ENCODE results near the gene TRIP10. TPM values are rescaled to one million over a fixed set of nuclear protein-coding genes. Genes with fewer than 3 reads are reported as not detected.

TRIP10 gene
- total RNA-seq, 1 donor from 2014 or later, result 50.5 TPM

GRCh38 chr19:6711078-6711361 is 28.5 kb upstream of the TRIP10 start:
- no peak for DNase-seq (ENCODE audit: low read depth, low spot score)

DNA sequence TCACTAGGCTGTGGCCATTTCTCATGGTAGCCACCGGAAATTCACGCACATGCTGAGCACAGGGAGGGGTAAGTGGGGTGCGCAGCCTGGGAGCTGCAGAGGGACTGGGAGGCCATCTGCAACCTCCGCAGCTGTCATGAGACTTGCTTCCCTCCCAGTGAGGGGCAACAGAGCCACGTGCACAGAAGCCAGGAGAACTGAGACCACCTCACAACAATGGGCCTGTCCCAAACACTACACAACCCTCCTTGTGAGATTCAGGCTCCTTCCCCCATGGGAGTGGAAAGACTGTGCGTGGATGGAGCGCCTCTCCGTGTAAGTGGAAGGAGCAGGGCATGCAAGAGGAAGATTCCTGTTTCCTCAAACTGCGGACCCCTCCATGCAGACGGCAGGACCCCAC is 27.9 kb upstream of the TRIP10 start:
- no peak for DNase-seq (ENCODE audit: low read depth, low spot score)

GRCh38 chr19:6712231-6712630 is 27.2 kb upstream of the TRIP10 start:
- no peak for DNase-seq (ENCODE audit: low read depth, low spot score)

DNA sequence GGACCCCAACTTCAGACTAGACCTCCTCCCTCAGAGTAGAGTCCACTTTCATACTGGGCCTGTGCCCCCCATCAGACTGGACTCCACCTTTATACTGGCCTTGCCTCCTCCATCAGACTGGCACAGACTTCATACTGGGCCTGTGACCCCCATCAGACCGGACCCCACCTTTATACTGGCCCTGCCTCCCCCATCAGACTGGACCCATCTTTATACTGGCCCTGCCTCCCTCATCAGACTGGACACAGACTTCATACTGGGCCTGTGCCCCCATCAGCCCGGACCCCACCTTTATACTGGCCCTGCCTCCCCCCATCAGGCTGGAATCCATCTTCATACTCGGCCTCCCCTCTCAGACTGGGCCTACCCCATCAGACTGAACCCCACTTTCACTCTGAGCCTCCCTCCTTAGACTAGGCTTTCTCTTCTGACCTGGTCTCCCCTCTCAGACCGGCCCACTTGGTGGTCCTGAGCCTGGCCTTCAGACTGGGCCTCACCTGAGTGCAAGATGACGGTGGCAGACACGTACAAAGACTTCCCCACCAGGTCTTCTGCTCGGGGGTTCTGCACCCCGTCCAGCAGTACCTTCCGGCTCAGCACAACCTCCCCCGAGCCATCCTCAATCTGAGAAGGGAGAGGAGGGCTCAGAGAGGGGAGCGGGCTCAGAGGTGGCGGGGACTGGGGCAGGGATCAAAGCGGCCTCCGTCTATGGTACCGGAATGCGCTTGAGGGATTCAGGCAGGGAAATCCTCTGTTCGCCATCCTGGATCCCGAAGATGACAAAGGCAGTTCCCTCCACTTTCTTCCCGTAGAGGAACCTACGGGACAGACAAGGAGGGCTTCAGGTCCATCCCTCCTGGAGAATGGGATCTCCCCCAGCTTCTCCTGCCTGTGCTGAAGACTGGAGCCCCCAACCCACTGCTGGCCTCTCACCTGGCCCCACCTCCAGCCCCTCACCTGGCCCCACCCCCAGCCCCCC is 26.5 kb upstream of the TRIP10 start:
- DNase-seq (ENCODE audit: low read depth, low spot score), result no peak

DNA sequence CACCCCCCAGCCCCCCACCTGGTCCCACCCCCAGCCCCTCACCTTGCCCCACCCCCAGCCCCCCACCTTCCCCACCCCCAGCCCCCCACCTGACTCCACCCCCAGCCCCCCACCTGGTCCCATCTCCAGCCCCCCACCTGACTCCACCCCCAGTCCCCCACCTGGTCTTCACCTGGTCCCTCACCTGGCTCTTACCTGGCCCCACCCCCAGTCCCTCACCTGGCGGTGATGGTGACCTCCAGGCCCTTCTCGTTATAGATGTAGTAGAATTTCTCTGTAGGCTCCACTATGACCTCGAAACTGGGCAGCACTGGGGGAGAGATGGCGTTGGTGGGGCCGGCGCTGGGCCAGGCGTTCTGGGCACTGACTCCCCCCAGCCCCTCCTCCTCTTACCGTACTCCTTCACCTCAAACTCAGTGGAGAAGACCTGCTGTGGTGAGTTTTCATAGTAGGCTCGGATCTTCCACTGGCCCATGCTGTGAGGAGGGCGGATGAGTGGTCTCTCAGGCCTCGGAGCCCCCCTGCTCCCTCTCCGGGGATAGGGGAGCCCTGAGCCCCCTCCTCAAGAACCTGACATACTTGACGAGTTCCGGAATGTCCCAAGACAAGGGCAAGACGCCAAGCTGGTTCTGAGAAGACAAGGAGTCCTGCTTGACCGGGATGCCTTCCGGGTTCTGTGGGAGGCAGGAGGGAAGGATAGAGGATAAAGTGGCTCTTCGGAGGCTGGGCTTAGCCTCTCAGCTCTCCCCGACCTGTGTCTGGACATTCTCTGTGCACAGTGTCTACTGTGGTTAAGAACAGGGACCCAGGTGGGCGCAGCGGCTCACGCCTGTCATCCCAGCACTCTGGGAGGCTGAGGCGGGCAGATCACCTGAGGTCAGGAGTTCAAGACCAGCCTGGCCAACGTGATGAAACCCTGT is 25.4 kb upstream of the TRIP10 start:
- DNase-seq (ENCODE audit: low read depth, low spot score), result no peak

GRCh38 chr19:6714749-6715555 is 24.5 kb upstream of the TRIP10 start:
- no peak for DNase-seq (ENCODE audit: low read depth, low spot score)

GRCh38 chr19:6716610-6716970 is 22.9 kb upstream of the TRIP10 start:
- no peak for DNase-seq (ENCODE audit: low read depth, low spot score)

- no peak for DNase-seq (ENCODE audit: low read depth, low spot score)
These were observed 22.4 kb upstream of the TRIP10 start for GRCh38 chr19:6717036-6717435.

DNA sequence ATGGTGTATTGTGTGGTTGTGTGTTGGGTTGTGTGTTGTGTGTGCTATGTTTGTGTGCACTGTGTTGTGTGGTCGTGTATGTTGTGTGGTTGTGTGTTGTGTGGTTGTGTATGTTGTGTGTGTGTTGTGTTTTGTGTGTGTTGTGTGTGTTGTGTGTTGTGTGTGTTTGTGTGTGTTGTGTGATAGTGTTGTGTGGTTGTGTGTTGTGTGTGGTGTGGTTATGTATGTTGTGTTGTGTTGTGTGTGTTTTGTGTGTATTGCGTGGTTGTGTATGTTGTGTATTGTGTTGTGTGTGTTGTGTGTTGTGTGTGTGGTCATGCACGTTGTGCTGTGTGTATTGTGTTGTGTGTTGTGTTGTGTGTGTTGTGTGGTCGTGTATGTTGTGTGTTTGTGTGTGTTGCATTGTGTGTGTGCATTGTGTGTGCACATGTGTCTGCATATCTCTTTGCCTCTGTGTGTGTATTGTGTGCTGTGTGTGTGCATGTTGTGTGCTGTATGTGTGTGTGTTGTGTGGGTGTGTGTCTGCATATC is 22.0 kb upstream of the TRIP10 start:
- DNase-seq (ENCODE audit: low read depth, low spot score), result no peak

DNA sequence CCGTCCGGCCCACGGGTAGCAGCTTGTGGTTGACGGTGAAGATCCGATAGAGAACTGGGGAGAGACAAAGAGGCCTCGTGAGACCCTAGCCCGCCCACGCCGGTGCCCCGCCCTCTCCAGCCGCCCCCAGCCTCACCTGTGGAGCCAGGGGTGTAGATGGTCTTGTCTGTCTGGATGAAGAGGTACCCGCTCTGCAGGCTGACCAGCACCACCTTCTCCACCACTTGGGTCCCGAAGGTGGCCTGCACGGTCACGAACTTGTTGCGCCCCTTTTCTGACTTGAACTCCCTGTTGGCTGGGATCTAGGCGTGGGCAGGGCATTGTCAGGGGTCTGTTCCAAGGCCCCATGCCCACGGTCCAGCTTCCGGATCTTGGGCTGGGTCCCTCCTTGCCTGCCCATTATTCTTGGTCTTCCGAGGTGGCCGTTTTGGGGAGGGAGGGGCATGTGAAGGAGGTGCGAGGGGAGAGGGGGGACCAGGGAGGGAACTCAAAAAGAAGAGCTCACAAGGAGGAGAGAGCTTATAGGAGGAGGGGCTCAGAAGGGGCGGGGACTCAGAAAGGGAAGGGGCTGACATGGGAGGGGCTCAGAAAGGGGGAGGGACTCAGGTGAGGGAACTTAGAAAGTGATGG is 21.3 kb upstream of the TRIP10 start:
- no peak for DNase-seq (ENCODE audit: low read depth, low spot score)

- no peak for DNase-seq (ENCODE audit: low read depth, low spot score)
These were observed 20.5 kb upstream of the TRIP10 start for GRCh38 chr19:6718741-6719539.

DNA sequence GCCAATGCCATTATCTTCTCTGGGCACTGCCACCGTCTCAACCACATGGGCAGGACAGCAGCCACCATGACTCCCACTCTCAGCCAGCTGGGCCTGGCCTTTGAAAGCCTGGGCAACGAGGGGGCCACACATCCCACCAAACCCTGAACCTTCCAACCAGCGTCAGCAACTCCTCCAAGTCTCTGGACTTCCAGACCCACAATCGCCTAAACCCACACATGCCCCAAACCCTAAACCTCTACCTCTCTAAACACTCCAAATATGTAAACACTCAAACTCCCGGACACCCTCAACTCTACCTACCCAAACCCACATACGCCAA is 20.0 kb upstream of the TRIP10 start:
- no peak for DNase-seq (ENCODE audit: low read depth, low spot score)

DNA sequence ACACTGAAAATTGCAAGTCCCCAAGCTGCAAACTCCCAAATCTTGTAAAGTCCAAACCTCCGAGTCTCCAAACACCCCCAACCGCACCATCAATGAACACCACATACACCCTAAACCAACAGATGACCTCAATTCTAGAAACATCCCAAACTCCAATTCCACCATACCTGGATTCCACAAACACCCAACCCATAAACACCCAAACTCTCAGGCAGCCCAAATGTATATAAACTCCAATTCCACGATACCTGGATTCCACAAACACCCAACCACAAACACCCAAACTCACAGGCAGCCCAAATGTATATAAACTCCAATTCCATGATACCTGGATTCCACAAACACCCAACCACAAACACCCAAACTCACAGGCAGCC is 19.5 kb upstream of the TRIP10 start:
- no peak for DNase-seq (ENCODE audit: low read depth, low spot score)

DNA sequence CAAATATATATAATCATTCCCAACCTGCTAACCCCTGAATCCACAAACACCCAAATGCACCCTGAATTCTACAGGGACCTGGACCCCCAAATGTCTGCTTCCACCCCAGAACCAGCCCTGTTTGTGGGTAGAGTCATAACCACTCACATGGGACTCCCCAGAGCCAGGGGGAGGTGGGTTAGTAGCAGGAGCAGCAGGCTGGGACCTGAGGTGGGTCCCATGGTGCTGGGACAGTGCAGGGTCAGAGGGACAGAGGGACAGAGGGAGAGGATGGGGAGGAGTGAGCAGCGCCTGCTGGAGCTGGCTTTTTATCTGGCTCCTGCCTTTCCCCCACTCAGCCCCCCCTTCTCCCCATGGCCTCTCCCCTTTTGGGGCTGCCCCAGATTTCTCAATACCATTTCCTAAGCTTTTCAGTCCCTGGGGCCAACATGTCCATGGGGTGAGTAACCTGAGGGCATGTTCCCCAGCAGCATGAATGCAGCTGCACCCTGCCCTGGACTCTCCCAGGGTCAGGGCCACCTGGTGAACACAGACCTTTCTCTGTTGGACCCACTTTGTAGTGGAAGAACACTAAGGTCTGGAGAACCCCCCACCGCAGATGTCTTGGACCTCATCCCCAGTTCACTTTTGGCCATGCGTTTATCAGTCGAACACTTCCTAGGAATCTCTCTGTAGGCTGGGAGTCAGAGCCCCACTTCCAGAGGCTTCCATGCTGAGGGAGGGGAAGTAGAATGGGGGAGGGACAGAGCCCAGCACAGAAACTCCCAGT is 18.9 kb upstream of the TRIP10 start, which contains the start of gene C3:
Gene C3, minus strand, starts transcription at position 282 of the 769 bp plus-strand sequence. Its CDS starts 61 bp downstream, at position 221.
- no peak for DNase-seq (ENCODE audit: low read depth, low spot score)

- no peak for DNase-seq (ENCODE audit: low read depth, low spot score)
These were observed 18.4 kb upstream of the TRIP10 start for GRCh38 chr19:6721138-6721474.

DNA sequence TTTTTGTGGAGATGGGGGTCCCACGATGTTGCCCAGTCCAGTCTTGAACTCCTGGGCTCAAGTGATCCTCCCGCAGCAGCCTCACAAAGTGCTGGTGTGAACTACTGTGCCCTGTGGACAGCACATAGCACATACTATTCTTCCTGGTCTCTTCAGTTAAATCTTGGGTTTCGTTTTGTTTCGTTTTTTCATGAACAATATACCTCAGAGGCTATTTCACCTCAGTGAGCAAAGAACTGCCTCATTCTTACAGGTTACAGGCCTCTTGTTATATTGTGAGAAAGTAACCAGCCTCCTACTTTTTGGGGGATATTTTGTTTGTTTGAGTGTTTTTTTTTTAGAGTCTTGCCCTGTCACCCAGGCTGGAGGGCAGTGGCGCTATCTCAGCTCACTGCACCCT is 17.7 kb upstream of the TRIP10 start:
- no peak for DNase-seq (ENCODE audit: low read depth, low spot score)

- DNase-seq (ENCODE audit: low read depth, low spot score), result no peak
These were observed 16.3 kb upstream of the TRIP10 start for GRCh38 chr19:6723108-6723618.

DNA sequence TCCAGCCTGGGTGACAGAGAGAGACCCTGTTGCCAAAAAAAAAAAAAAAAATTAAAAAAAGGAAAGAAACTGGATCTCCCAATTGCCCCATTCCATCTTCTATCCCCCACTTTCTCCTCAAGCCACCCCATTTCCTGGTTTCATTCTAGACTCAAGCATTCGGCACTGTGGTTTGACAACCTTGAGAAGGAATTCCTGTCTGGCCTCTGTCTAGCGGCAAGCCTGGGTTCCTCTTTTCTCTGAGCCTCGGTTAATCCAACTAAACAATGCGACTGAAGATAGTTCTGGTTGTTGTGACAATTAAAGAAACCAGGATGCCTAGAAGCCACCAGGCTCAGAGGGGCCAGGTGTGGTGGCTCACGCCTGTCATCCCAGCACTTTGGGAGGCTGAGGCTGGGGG is 15.7 kb upstream of the TRIP10 start:
- DNase-seq (ENCODE audit: low read depth, low spot score), result no peak

All from pulmonary artery endothelial cell (primary cell).